Effector memory CD8-positive, alpha-beta T cell (primary cell): Measurements from ENCODE around the gene FAM3C.

Experiments
- ATAC-seq: fragments of 150-1000 bp; cut with Tn5 transposase; replicated peaks from 2 replicates; pipeline ENCODE4 v1.10.0; 2021; ENCODE audit warnings: mild to moderate bottlenecking, moderate library complexity
- DNase-seq, 3 experiments: peaks; one replicate each; pipeline ENCODE4 v3.0.0; 2021
- H3K27ac Mint-ChIP-seq, 2 donors: one replicate each; pipeline ENCODE4 v1.8.0; 2022; ENCODE audit warnings: mild to moderate bottlenecking in 2 of 2, mixed read lengths in 2 of 2, moderate library complexity in 2 of 2
- H3K27me3 Mint-ChIP-seq, 2 donors: one replicate each; pipeline ENCODE4 v1.8.0; 2022; ENCODE audit warnings: mixed read lengths in 2 of 2
- H3K36me3 Mint-ChIP-seq: one replicate; pipeline ENCODE4 v1.8.0; 2022; ENCODE audit warnings: mild to moderate bottlenecking, moderate library complexity, mixed read lengths; ENCODE audit not compliant: insufficient read depth
- H3K4me1 Mint-ChIP-seq, 2 donors: one replicate each; pipeline ENCODE4 v1.8.0; 2022; ENCODE audit warnings: low read depth in 2 of 2, mixed read lengths in 2 of 2
- H3K4me3 Mint-ChIP-seq, 2 donors: one replicate each; pipeline ENCODE4 v1.8.0; 2022; ENCODE audit warnings: mild to moderate bottlenecking in 2 of 2, mixed read lengths in 2 of 2, moderate library complexity in 2 of 2
- H3K9me3 Mint-ChIP-seq, 2 donors: one replicate each; pipeline ENCODE4 v1.8.0; 2022; ENCODE audit warnings: mixed read lengths in 2 of 2

FAM3C gene

DNA sequence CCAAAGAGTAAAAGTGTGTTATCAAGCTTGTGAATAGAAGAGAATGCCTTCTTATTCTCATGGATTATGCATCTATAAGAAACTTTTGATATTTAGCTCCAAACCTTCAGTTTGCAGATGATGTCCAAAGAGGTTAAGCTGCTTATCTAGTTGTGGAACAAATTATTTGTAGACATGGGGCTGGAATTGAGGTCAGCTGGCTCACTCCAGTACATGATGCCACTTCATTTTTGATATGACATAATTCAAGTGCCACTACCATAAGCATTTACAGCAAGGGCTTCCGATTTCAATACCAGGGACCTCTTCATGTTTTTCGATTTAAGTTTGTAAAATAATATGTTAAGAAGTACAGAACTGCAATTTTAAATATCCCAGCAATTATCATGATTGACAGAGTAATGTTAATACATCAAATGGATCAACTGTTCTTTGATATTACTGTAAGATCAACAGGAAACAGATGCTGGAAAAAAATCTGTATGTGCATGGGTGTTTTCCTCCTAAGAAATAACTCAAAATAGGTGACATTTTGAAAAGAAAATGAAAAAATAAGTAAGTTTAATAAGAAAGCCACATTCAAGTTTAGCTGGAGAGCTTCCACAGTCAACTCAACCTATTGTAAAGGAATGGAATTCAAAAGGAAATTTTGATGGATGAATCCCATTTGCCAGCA, 12.7 kb downstream of the FAM3C start:
- ATAC-seq (no peak), DNase-seq (no peak)
- Mint-ChIP-seq H3K4me1 (peaks cover 23 to 27% of the 10 kb centered on the region in 2 donors), H3K4me3 (no peak overlapping the region), H3K36me3 (peaks cover under 1% of the 10 kb centered on the region), H3K9me3 (no peaks in the 10 kb centered on the region), H3K27ac (no peak overlapping the region), H3K27me3 (no peaks in the 10 kb centered on the region)

DNA sequence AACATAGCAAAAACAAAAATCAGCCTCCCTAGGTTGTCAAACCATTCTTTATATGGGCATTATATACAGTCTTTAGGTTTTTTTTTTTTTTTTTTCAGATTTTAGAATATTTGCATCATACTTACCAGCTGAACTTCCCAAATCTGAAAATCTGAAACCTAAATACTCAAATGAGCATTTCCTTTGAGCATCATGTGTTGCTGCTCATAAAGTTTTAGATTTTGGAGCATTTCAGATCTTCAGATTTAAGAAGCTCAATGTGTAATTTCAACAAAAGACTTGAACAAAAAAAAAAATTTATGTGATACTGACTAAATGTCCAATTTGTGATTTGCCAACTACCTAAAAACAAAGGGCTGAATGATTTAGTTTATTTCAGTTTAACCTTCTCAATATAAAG, 13.6 kb downstream of the FAM3C start:
- no peaks in the 10 kb centered on the region for H3K27me3 Mint-ChIP-seq
- ATAC-seq (no peak), DNase-seq (no peak)
- no peaks in the 10 kb centered on the region for H3K9me3 Mint-ChIP-seq
- H3K4me1 Mint-ChIP-seq, result peaks cover 23 to 27% of the 10 kb centered on the region in 2 donors
- no peak overlapping the region for H3K4me3 Mint-ChIP-seq
- H3K36me3 Mint-ChIP-seq, result peaks cover 9% of the 10 kb centered on the region
- H3K27ac Mint-ChIP-seq, result no peak overlapping the region

DNA sequence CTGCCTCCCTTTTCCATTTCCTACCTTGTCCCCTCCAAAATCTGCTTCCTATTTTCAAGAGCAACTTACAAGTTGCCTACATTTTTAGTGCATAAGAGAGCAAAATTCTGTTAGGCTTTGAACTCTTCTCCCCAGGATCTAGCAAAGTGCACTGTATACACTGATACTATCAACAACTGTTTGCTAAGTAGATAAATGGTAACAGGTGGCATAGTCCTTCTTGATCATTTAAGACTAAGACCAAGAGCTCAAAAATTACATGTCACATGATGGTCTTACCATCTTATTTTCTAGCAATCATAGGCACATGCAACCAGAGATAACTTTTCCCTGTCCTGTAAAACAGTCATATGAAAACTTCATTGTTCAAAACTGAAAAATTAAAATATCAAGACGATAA, 16.2 kb downstream of the FAM3C start:
- Mint-ChIP-seq H3K9me3 (no peaks in the 10 kb centered on the region), H3K4me3 (no peak overlapping the region), H3K27ac (peak overlapping the region; percentile 36 to 41), H3K4me1 (peaks cover 14 to 20% of the 10 kb centered on the region in 2 donors), H3K36me3 (peaks cover 13% of the 10 kb centered on the region), H3K27me3 (no peaks in the 10 kb centered on the region)
- ATAC-seq (no peak), DNase-seq (no peak)

DNA sequence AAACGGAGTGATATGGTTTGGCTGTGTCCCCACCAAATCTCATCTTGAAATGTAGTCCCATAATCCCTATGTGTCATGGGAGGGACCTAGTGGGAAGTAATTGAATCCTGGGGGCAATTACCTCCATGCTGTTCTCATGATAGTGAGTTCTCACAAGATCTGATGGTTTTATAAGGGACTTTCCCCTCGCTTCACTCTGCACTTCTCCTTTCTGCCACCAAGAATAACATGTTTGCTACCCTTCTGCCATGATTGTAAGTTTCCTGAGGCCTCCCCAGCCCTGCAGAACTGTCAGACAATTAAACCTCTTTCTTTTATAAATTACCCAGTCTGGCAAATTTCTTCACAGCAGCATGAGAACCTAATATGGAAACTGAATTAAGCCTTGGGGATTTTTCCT, 19.1 kb downstream of the FAM3C start:
- Mint-ChIP-seq H3K36me3 (peaks cover 14% of the 10 kb centered on the region), H3K4me1 (peaks cover 17% of the 10 kb centered on the region in 2 donors)
- ATAC-seq, result no peak

DNA sequence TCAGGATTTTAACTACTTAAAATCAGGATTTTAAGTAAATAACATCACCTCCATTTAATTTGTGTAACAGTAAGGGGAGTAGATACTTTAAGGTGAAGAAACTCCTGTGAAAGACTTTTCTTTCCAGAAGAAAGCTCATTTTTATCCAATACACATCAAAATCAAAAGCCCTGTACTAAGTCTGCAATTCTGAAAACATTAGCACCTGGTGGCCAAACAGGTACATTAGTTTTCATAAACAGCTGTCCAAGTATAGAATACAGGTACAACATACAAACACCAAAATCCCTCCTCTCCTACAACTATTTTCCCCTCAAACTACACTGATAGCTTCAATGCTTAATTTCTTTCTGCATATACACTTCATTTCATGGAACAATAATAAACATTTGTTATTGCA, 22.9 kb downstream of the FAM3C start:
- Mint-ChIP-seq H3K4me1 (peaks cover 20 to 24% of the 10 kb centered on the region in 2 donors), H3K4me3 (peak overlapping the region; percentile 35 to 56), H3K9me3 (no peaks in the 10 kb centered on the region), H3K36me3 (peaks cover 21% of the 10 kb centered on the region), H3K27me3 (no peaks in the 10 kb centered on the region), H3K27ac (peak overlapping the region; percentile 60 to 85)
- ATAC-seq, result no peak
- no peak for DNase-seq

More for the DNA sequence above, 19.1 kb downstream of the FAM3C start:
- no peaks in the 10 kb centered on the region for H3K27me3 Mint-ChIP-seq
- no peak overlapping the region for H3K4me3 Mint-ChIP-seq
- no peak overlapping the region for H3K27ac Mint-ChIP-seq
- H3K9me3 Mint-ChIP-seq, result no peaks in the 10 kb centered on the region
- no peak for DNase-seq

DNA sequence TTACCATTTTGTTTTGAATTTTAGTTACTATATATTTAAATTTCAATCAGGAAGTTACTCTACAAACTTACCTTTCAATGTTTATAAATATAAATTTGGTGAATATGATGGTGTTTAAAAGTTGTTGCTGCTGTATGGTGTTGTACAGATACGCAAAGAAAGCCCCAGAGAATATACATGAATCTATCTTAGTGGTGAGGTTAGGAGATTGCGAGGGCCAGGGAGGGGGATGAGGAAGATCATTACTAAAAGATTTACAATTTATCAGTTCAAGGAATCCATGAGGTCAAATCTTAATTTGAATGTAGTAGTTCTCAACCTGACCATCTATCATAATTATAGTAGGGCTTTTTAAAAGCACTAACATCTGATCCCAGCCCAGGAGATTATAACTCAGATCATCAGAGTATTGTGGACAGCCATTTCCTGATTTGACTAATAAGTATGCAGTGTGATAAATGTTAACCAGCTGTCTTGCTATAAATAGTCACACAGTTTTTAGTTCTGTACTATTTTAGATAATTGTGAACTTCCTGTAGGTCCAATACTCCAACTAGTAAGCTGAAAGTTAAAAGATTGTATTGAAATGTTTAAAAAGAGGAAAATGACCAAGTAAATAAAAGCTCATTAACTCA, 23.6 kb downstream of the FAM3C start:
- Mint-ChIP-seq H3K36me3 (peaks cover 16% of the 10 kb centered on the region), H3K27ac (peak overlapping the region; percentile 60 to 85), H3K4me1 (peaks cover 20 to 24% of the 10 kb centered on the region in 2 donors), H3K9me3 (no peaks in the 10 kb centered on the region), H3K27me3 (no peaks in the 10 kb centered on the region), H3K4me3 (peak overlapping the region; percentile 35 to 61)
- ATAC-seq (peak; percentile 86), DNase-seq (no peak)

DNA sequence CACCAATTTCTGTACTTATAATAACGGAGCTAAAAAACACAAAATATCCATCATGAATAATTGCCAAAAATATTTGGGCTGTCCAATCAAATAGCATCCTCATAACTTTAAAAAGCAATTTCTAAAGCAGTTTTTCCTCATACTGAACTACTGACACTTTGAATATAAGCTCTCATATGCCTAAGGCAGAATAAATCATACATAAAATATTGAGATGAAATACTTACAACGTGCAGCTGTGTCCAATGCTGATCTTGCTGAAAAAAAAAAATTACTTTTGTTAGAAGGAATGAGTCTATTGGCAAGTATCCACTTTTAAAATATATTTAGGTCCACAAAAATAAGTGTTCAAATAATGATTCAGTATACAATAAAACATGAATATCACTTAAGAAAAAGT, 24.2 kb downstream of the FAM3C start:
- H3K27me3 Mint-ChIP-seq, result no peaks in the 10 kb centered on the region
- H3K36me3 Mint-ChIP-seq, result peaks cover 19% of the 10 kb centered on the region
- H3K9me3 Mint-ChIP-seq, result no peaks in the 10 kb centered on the region
- no peak for ATAC-seq
- DNase-seq, result no peak
- H3K4me3 Mint-ChIP-seq, result no peak overlapping the region
- H3K27ac Mint-ChIP-seq, result peak overlapping the region; percentile 60 to 85
- H3K4me1 Mint-ChIP-seq, result peaks cover 20 to 24% of the 10 kb centered on the region in 2 donors

DNA sequence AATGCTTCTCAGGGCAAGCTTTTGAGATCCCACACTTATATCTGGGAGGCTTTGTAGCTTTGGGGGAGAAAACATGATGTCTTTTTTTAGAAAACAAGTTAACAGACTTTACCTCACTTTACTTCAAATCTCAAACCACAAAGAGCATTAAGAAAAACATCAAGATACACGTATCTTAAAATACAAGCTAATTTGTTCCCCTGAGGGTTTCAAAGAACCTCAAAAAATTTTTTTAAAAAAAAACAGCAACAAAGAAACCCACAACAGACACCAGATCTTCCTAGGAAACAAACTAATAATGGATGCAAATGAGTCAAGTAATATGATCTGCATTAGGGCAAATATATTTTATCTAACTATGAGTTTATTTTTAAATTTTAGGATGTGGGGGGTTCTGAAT, 24.7 kb downstream of the FAM3C start:
- no peak overlapping the region for H3K4me3 Mint-ChIP-seq
- DNase-seq (no peak), ATAC-seq (no peak)
- H3K27me3 Mint-ChIP-seq, result no peaks in the 10 kb centered on the region
- H3K36me3 Mint-ChIP-seq, result peaks cover 19% of the 10 kb centered on the region
- peaks cover 20 to 24% of the 10 kb centered on the region in 2 donors for H3K4me1 Mint-ChIP-seq
- no peaks in the 10 kb centered on the region for H3K9me3 Mint-ChIP-seq
- H3K27ac Mint-ChIP-seq, result peak overlapping the region in 1 of 2 donors; percentile 9

DNA sequence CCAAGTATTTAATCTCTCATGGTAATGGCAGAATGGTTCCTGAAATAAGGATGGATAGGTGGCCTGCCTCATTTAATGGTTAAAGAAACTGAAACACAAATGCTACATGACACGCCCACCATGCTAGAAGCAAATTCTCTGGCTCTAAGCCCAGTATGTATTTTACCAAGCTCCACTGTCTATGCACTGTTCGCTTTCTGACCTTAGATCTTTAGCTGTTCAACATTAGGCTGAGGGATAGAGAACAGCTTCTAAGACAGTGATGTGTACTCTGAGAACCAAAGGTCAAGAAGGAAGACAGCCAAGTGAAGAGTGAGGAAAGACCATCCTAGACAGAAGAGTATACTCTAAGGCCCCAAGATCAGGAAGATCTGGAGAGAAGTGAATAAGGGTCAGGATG, 26.6 kb downstream of the FAM3C start:
- peak overlapping the region; percentile 2 to 4 for H3K4me3 Mint-ChIP-seq
- peak; percentile 53 for ATAC-seq
- DNase-seq, result no peak

DNA sequence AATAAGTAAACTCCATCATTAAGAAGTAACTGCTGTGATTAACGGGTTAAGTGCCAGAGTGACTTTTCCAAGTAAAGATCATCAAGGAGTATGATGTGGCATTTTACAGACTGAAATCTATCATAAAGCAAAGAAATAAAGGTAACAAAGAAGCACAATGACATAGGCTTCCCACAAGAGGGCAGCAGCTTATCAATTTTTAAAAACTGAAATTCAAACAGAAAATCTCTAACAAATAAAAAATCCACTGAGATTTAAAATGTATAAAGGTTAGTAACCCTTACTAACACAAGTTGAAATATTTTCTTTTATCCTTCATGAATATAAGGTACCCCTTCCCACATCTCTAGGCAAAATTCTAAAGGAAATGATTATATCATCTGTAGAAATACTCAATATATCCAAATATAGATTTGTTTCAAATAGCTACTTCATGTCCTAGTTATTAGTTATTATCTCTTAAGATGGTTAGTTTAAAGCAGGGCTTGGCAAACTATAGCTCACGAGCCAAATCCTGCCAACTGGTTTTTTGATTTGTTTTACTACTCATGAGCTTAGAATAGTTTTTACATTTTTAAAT, 29.2 kb downstream of the FAM3C start:
- Mint-ChIP-seq H3K27ac (no peak overlapping the region), H3K4me1 (peaks cover 7 to 8% of the 10 kb centered on the region in 2 donors), H3K4me3 (no peak overlapping the region), H3K9me3 (no peaks in the 10 kb centered on the region), H3K27me3 (no peaks in the 10 kb centered on the region), H3K36me3 (peaks cover 32% of the 10 kb centered on the region)
- peak; percentile 22 to 35 (median 32) for DNase-seq
- peak; percentile 47 for ATAC-seq

More for the DNA sequence above, 26.6 kb downstream of the FAM3C start:
- H3K4me1 Mint-ChIP-seq, result peaks cover 18 to 20% of the 10 kb centered on the region in 2 donors
- no peaks in the 10 kb centered on the region for H3K27me3 Mint-ChIP-seq
- peaks cover 14% of the 10 kb centered on the region for H3K36me3 Mint-ChIP-seq
- peak overlapping the region; percentile 42 to 62 for H3K27ac Mint-ChIP-seq
- H3K9me3 Mint-ChIP-seq, result no peaks in the 10 kb centered on the region

DNA sequence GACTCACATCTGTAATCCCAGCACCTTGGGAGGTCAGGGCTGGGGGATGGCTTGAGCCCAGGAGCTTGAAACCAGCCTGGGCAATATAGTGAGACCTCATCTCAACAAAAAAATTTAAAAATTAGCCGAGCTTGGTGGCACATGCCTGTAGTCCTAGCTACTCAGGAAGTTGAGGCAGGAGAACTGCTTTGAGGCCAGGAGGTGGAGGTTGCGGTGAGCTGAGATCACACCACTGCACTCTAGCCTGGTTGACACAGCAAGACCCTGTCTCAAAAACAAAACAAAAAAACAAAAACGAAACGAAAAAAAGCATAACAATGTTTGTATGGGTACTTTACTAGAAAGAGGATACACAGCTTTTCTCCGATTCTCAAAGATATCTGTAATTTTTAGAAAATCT, 35.5 kb downstream of the FAM3C start:
- no peaks in the 10 kb centered on the region for H3K27me3 Mint-ChIP-seq
- peaks cover 59% of the 10 kb centered on the region for H3K36me3 Mint-ChIP-seq
- H3K4me1 Mint-ChIP-seq, result peaks cover 6 to 13% of the 10 kb centered on the region in 2 donors
- peak overlapping the region; percentile 66 to 70 for H3K4me3 Mint-ChIP-seq
- H3K27ac Mint-ChIP-seq, result peak overlapping the region; percentile 77 to 86
- peak; percentile 98 for ATAC-seq
- DNase-seq, result peak; percentile 16 to 20 (median 18)
- no peaks in the 10 kb centered on the region for H3K9me3 Mint-ChIP-seq

DNA sequence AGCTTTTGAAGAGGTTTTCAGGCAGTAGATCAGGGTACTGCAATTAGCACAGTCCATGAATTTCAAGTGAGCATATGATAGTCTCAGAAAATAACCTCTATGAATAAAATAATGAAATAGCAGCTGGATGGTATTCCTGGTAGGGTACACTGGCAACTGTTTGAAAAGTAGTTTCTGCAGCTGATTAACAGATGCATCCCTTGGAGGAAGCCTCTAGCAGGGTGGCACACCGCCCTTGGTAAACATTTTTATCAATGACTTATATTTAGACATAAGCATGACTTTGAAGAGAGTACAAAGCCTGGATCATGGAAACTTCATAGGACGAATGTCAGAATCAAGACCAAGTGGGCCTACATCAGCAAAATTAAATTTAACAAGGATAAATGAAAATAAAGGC, 40.5 kb downstream of the FAM3C start:
- ATAC-seq, result no peak
- no peak overlapping the region for H3K4me3 Mint-ChIP-seq
- no peaks in the 10 kb centered on the region for H3K27me3 Mint-ChIP-seq
- peaks cover 4 to 5% of the 10 kb centered on the region in 2 donors for H3K4me1 Mint-ChIP-seq
- H3K9me3 Mint-ChIP-seq, result no peaks in the 10 kb centered on the region
- H3K36me3 Mint-ChIP-seq, result peaks cover 47% of the 10 kb centered on the region
- no peak for DNase-seq
- H3K27ac Mint-ChIP-seq, result peak overlapping the region in 1 of 2 donors; percentile 51

DNA sequence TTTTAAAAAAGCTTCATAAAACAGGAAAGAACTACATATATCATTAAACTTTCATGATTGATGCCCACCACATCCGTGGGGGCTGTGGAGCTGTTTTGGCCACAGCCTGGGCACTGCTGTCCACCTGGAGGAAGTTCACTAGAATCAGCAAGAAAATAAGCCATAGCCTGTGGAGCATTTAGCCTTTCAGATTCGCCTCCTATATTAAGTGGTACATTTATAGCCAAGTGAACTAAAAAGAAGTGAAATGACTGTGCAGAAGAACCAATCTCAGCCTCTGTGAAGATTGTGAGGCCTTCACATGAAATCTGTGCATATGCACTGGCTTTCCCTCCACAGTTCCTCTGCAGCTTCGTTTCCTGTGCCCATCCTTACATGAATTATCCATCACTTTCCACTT, 43.8 kb downstream of the FAM3C start:
- no peaks in the 10 kb centered on the region for H3K27me3 Mint-ChIP-seq
- H3K4me3 Mint-ChIP-seq, result no peak overlapping the region
- H3K4me1 Mint-ChIP-seq, result peaks cover 0 to 3% of the 10 kb centered on the region in 2 donors
- ATAC-seq, result no peak
- H3K27ac Mint-ChIP-seq, result peak overlapping the region in 1 of 2 donors; percentile 82
- no peak for DNase-seq
- peaks cover 31% of the 10 kb centered on the region for H3K36me3 Mint-ChIP-seq
- H3K9me3 Mint-ChIP-seq, result no peaks in the 10 kb centered on the region

DNA sequence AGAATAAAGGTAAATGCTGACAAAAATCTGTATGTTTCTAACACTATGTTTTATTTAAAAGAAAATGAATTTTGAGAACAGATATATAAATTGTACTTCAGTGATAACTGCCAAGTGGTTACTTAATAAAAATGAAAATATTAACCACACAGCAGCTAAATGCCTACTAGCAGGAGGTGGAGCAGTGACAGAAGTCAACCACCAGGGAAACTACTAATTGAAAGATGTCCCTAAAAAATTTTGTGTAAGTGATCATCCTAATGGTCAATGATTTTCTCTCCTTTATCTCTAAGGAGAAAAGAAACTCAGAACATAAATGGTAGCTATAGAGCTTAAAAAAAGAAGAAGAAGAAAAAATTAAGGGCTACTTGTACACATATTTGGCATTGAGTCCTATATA, 44.4 kb downstream of the FAM3C start:
- H3K9me3 Mint-ChIP-seq, result no peaks in the 10 kb centered on the region
- H3K36me3 Mint-ChIP-seq, result peaks cover 28% of the 10 kb centered on the region
- H3K4me1 Mint-ChIP-seq, result peaks cover 0 to 3% of the 10 kb centered on the region in 2 donors
- ATAC-seq (no peak), DNase-seq (no peak)
- peak overlapping the region in 1 of 2 donors; percentile 82 for H3K27ac Mint-ChIP-seq
- no peak overlapping the region for H3K4me3 Mint-ChIP-seq
- no peaks in the 10 kb centered on the region for H3K27me3 Mint-ChIP-seq
